HG03457 (cell line): ENCODE data around the gene PAWR.
"Not testable (repeated sequence)": the region's sequence is repeated elsewhere in the genome, so short reads cannot be mapped to it uniquely, and the experiment has no call there.

Experiments used
- ATAC-seq: cut with Tn5 transposase; IDR thresholded peaks from one replicate; pipeline ENCODE4 v1.9.1; 2021; ENCODE audit warnings: moderate number of reproducible peaks; ENCODE audit not compliant: unreplicated experiment

PAWR gene

DNA sequence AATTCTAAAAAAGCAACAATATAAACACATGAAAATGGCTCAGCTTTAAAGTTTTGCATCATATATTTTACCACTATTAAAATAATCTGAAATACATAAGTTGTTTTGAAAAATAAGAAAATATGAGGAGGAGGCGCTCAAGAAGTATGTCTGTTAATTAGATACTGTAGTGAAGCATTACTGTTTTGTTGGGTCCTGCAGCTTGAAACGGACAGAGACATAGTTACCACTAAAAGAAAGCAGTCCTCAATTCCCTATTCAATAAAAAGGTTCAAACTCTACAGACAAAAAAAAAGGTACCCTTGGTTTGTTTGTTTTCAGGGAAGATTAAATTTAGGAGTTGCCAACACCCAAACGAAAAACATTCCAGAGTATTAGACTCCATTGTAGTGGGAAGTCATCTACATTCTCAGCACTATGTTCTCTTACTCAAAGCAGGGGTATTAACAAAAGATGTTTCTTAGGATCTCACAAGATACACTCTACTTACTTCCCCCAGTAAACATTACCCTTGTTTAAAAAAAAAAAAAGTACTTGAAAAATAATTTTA, 3.0 kb downstream of the PAWR start:
- no peak for ATAC-seq

DNA sequence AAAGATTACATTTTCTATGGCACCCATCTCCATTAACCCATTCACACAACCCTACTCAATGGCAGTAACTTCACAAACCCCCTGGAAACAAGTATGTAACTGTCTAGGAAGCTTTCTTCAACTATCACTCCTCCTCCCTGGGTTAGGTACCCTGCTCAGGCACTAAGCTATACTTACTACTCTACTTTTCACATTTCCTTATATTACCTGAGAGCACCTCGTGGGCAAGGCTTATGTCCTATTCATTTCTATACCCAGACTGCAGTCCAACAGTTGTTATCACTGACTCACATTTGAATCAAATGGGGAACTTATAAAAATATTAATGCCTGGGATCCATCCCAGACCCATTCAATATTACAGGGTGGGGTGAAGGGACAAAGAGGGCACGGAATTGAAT, 4.6 kb downstream of the PAWR start:
- no peak for ATAC-seq

DNA sequence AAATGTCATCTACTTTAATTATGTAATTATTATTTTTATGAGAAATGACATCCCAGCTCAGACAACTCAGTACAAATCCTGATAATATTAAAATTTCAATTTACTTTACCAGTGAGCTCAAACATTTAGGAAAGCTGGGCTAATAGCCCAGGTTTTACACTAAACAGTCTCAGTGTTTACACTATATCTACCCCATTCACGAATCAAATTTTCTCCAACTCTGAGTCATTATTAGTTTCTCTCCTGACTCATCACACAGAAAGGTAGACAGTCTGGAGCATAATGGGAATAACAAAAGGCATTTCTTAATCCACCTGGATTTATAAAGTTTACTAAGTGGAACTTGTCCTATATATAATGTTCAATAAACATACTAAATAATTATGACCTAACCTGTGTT, 5.7 kb downstream of the PAWR start:
- no peak for ATAC-seq

DNA sequence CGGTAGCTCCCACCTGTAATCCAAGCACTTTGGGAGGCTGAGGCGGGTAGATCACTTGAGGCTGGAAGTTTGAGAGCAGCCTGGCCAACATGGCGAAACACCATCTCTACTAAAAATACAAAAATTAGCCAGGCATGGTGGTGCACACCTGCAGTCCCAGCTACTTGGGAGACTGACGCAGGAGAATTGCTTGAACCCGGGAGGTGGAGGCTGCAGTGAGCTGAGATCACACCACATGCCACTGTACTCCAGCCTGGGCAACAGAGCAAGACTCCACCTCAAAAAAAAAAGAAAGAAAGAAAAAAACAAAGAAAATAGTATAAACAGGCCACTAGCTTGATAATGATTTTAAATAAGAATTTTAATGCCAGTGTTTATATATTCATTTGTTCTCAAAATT, 6.4 kb downstream of the PAWR start:
- not testable (repeated sequence) for ATAC-seq

DNA sequence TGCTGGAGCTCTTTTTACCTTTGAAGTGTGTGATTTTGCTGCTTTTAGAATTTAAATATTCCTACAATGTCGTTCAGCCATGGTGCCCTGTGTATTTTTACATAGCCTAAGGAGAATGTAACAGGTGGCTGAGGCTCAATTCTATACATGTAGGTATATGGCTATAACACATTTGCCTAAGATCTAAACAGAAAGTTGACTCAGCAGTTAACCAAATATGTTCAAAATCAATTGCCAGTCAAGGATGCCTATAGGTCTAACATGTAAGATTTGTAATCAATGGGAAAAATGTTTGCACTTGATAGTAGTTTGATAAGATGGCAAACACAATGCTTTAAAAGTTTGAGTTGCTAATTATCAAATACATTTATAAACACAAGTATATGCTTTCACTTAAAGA, 8.2 kb downstream of the PAWR start:
- ATAC-seq = no peak

DNA sequence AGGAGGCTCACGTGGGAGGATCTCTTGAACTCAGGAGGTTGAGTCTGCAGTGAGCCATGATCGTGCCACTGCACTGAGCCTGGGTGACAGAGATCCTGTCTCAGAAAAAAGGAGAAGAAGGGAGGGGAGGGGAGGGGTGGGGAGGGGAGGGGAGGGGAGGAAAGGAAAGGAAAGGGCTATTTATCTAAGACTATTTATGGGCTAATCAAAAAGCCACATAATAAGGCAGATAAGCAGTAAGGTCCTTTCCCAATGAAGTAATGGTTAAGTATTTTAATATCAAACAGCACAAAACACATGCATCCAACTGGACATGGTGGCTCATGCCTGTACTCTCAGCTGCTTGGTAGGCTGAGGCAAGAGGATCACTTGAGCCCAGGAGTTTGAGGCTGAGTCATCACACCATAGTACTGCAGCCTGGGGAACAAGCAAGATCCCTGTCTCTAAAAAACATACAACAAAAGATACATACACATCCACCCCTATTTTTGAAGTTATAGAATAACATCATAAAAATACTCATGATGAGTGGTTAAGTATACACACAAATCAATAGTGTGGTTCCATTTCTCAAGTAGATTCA, 9.7 kb downstream of the PAWR start:
- no peak for ATAC-seq

DNA sequence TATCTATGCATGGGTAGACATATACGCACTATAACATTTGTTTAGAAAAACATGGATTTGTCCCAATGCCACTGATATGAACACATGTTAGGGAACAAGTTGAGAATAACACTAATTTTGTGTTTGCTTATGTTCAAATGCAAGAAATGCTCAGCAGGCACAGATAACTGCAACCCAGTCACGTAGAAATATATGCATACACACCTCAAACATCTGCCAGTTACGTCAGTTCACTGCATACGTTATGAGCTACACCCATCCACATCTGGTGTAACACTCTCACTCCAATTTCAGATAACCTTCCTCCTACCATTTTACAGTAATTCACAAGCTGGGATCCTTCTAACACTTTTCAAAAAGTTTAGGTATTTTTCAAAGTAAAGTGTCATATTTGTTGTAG, 10.7 kb downstream of the PAWR start:
- ATAC-seq = no peak

DNA sequence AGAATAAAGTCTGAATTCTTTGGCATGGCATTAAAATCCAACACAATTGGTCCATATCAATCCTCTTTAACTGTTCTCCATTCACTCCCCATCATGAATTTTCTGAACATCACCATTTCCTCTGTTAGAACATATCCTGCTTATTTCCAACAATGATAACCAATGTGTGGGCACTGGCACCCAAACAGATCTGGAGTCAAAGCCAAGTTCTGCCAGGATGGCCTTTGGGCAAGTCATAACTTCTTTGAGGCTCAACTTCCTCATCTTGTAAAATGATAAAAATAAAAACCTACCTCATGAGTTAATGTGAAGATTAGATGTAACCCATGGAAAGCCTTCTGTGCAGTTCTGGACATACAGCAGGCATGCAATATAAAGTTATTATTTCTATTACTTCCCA, 12.5 kb downstream of the PAWR start:
- ATAC-seq = no peak

DNA sequence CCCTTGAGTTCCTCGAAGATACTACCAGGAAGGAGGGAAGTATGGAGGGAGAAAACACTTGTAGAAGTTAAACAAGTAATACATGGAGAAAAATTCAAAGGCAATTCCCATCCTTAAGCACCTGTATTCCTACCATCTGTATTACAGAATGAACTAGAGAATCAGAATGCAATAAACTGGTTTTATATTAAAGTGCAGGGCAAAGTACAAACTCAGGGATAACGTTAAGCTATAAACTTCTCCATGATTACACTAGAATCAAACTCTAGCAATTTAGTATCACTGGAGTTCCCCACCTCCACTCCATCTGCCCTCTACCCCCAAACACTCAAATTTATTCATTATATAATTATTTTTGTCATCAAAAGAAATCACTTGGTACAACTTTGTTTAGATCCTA, 13.1 kb downstream of the PAWR start:
- ATAC-seq = no peak

DNA sequence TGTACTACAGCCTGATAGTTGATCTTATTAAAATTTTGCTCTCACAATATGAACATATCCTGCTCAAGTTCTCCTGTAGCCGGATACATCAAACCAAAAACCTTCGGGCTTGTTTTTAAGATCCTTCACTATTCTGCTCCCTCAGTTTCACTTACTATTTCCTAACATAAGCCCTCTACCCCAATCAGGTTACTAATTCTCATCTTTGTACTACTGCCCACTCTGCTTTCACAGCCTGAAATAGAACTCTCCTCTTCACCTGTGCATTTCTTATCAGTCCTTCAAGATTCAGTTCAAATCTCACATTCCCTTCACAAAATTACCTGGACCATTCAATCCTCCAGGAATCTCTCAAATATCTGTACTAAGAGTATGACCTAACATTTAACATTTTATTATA, 14.2 kb downstream of the PAWR start:
- ATAC-seq = no peak

DNA sequence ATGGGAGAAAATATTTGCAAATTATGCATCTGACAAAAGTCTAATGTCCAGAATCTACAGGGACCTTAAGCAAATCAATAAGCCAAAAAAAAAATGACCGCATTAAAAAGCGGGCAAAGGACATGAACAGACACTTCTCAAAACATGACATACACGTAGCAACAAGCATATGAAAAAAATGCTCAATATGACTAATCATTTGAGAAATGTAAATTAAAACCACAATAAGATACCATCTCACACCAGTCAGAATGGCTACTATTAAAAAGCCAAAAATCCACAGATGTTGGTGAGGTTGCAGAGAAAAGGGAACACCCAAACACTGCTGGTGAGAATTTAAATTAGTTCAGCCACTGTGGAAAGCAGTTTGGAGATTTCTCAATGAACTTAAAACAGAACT, 16.1 kb downstream of the PAWR start:
- ATAC-seq = no peak

DNA sequence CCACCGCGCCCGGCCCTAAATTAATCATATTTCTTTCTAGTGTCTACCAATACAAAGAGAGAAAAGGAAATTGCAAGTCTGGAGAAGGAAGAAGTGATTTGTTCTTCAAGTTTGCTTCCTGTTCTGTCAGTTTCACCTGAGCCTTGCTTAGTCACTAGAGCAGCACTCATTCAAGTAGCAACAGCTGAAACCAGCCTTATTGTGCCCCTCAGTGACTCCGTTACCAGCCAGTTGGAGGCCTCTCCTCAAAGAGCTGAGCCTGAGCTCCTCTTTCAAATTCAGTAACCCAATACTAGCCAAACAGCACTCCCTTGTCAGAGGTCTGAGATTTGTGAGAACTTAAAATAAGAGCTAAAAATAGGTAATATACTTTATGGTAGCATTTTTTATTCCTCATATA, 17.4 kb downstream of the PAWR start:
- no peak for ATAC-seq

DNA sequence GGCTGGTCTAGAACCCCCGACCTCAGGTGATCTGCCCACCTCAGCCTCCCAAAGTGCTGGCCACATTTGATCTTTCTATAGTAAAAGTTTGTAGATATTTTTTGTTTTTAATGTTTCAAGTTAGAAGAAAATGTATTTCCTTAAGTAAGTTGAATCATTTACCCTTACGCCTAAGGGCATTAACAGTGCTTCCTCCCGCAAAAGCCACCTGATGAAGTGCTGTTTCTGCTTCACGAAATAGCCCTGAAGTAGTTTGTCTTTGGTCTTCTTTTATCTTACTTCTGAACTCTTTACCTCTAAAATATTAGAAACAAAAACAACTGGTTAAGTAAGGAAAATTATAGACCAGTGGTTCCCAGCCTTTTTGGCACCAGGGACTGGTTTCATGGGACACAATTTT, 22.7 kb downstream of the PAWR start:
- ATAC-seq = no peak

DNA sequence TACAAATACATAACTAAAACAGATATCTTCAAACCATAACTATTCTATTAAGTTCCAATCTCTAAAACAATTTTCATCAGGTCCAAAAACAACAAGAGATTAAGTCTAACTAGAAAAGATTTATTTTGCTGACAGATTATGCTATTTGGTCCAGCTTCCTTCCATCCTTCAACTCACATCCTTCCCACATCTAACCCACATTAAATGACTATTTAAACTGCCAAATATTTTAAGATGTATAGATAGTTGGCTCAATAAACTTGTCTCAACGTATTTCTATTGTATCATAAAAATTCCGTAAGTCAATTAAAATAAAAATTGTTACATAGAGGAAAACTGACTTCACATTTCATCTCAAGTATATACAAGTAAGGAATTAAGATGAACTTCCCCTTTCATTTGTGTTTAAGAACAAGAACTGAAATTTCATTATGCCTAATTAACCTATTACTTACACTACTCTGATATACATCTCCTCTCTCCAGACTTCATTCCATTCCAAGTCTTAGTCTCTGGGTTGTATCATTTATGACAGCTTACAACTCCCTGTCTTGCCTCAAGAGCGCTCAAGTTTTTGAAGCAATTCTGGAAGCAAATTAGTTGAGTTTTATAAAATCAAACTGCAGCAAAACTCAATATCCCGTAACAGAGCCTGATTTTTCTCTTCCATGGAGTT, 25.4 kb downstream of the PAWR start:
- no peak for ATAC-seq

DNA sequence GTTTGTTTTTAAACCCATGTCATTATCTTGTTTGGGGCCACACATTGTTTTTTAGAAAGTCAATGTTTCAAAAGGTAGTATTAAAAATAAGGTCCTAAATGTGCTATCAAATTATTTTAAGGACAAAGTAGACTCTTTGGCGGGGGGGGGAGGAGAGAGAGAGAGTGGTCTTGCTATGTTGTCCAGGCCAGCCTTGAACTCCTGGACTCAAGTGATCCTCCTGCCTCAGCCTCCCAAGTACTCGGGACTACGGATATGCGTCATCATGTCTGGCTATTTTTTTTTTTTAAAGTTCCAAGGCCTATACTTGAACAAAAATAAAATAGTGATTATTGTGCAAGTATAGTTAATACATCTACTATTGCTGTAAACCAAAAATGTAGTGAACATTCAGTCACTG, 26.2 kb downstream of the PAWR start:
- ATAC-seq = no peak

DNA sequence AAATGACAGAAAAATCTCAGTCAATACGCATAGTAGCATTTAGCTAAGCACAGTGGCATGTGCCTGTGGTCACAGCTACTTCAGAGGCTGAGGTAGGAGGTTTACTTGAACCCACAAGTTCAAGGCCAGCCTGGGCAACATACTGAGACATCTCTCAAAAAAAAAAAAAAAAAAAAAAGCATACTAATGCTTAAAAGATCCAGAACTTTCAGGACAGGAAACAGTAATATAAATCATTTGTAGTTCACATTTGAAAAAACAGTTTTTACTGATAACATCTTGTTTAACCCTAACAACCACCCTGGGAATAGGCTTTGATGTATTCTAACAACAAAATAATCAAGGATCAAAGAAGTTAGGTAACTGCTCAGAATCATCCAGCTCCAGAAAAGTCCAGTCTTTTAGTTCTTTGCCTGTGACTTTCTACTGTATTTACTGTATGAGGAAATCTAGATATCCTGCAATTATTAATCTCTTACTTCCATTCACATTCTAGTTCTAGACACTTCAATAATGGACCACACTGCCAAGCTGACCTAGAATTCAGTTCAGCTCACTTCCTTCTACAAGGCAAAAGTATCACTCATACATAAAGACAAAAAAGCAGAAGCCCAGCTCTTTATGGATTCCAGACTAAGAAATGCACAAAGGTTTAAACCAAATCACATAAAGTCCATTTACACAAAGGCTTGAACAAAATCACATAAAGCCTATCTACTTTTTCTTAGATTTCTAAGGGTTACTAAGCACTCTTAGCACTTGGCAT, 28.5 kb downstream of the PAWR start:
- no peak for ATAC-seq

DNA sequence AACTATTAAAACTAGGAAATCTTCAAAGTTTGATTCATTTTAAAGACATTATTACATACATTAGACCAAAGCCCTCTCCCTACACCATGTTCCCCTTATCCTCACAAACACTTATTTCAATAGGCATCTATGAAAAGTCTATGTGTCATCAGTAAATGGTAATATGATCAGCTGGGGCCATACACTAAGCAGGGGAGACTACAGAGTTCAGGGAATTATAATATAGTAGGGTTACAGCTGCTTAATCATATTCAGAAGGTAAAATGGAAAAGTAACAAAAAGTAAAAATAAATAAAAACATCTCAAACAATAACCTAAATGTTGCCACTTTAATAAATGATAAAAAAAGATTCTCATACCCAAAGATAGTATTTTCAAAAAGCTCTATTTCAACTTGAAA, 29.1 kb downstream of the PAWR start:
- no peak for ATAC-seq

DNA sequence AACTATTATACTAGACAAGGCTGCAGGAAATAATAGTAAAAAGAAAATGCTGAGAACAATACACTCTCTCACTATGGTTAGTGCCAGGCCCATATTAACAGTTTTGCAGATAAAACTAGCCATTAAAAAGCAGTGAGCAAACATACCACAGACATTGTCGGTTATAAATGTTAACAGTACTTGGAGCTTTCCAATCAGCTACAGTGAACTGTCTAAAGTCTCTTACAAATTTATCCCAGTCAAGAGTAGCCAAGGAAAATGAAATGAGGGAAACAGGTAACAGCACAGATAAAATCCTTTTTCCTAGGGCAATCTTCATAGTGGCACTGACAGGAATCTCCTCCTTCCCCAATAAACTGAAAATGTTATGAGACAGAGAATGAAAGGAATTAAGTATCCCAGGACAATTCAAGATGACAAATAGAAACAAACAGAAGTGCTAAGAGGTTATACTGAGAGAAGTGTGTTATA, 30.8 kb downstream of the PAWR start:
- ATAC-seq = no peak

DNA sequence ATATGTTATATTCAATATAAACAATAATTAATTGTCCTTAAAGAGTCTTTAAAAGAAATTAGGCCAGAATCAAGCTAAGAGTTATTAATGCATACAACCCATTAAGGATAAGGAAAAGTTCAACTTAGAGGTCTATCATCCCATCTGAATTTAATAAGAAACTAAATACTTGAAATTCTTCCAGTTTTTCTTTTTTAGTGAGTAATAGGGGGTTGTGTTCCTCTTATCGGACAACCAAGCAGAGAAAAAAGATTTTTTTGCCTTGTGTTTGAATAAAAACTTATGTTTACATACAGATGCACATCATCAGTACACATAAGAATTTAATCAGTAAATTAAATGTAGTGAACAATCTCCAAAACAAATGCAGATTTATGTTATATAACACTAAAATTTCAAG, 32.5 kb downstream of the PAWR start:
- ATAC-seq = no peak

DNA sequence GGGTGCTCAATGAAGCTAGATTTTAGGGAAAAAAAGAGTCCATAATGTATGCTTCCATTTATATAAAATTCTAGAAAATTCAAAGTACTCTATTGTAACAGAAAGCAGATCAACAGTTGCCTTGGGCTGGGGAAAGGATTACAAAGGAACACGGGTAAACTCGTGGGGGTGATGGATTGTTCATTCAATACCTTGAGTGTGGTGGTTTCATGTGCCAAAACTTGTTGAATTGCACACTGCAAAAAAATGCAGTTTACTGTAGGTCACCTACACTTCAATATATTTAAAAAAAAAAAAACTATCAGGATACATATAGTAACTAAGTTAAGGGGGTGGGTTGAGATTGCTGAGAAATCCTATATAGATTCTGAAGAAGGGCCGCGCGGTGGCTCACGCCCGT, 33.6 kb downstream of the PAWR start:
- no peak for ATAC-seq

DNA sequence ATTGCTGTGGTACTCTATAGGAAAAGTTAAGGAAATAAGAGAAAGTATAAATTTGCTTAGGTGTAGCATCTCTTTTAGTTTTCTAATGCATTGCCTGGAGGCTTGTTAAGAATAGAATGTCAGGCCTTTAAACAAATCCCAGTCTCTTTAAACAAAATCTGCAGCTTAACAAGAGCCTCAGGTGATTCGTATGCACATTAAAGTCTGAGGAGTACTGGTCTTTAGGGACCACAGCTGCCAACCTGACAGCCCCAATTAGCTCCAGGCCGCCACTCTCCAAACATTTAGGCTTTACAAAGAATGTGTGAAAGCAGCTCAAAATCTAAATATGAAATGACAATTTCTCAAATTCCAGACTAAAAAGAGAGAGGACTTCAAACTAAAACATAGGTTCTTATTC, 35.7 kb downstream of the PAWR start:
- ATAC-seq = no peak

DNA sequence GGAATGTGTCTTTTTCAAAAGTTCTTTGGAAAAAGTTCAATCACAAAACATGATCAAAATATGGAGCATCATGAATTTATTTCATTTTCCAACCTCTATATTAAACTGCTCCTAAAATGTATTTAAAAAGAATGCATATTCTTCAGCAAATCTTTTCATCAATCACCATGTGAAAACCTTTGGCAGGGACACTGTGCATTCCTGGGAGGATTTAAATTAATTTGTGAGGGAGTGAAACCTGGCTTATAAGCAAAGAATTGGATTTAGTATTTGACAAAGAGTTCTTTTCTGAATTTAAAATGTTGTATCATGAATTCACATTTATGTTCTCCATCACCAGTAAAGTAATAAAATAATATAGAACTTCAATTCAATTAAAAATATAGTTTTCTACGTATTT, 38.2 kb downstream of the PAWR start:
- ATAC-seq = no peak
